GM20431 (cell line): ENCODE data around the gene AUP1.

ENCODE experiments used
- in situ Hi-C: fragments of 300-500 bp; cut with MseI, MboI; formaldehyde crosslinking; loops from one replicate; pipeline ENCODE4 v1.15.0; 2020; ENCODE audit warnings: low sequenced_read_pairs; ENCODE audit not compliant: unreplicated experiment

The AUP1 gene

DNA sequence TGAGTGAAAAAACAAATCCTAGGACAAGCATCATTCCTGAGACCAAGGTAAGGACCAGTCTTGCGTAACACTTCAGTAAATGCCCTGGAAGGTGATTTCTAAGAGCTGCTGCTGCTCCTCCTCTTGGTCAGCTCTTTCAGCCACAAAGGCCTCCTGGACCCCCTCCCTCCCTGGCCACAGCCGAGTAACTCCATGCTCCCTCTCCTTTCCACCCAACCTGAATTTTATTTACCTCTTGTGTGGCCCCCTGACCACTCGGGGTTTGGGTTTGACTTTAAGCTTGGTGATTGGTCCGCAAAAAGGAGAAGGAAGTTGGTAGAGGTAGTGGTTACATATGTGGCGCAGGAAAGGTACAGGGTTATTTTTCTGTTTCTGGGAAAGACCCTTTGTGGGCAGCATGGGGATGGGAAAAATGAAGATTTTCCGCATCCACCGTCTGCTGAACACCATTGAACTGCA, 9.4 kb upstream of the AUP1 start:
- in situ Hi-C loops: no loop called here

DNA sequence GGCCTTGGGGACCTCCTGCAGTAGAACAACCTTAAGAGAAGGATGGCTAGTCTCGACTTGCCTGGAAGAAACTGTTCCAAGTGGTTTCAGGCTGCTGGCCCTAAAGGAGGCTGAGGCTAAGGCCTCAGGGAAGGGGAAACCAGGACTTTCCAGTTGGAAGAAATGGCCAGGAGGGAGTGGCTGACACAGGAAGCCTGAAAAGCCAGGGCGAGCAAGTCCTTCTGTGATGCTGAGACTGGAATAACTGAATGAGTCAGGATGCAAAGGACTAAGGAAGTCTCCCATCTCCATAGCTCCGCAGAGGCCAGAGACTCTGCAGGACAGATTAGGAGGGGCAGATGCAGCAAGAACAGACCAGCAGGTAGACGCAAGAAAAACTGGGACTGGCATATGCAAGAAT, 7.6 kb upstream of the AUP1 start:
- in situ Hi-C loops: no loop called here

DNA sequence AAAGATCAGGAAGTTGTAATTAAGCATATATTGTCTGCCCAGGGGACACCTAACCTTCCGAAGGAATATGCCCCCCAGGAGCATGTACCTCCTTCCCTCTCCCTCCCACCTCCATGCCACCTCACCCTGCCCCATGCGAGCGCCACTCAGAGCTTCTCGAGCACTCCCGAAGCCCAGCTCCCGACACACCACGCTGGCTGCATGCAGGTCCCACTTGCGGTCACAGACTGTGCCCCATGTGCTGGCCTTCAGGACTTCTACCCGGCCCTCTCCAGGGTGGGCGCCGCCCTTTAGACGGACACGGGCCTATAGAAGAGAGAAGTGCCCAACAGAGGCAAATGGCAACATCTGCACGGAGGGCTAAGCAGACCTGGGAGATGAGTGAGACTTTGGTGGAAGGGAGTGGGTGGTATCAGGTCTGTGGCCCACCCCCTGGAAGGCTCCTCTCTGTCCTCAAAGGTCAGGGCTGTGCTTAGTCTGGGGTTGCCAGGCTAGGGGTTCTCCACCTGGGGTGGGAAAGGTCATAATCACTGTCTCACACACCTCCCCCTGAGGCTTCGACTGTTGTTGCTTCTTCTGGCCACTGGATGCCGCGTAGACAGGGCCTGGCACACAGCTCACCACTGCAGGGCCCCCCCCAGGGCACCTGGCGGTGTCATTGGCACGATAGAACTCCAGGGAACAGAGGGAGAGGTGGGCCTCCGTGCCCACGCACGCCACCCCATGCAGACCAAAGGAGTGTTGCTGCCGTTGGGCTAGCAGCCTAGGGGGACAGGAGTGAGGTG, 6.9 kb upstream of the AUP1 start:
- in situ Hi-C loops: no loop called here

DNA sequence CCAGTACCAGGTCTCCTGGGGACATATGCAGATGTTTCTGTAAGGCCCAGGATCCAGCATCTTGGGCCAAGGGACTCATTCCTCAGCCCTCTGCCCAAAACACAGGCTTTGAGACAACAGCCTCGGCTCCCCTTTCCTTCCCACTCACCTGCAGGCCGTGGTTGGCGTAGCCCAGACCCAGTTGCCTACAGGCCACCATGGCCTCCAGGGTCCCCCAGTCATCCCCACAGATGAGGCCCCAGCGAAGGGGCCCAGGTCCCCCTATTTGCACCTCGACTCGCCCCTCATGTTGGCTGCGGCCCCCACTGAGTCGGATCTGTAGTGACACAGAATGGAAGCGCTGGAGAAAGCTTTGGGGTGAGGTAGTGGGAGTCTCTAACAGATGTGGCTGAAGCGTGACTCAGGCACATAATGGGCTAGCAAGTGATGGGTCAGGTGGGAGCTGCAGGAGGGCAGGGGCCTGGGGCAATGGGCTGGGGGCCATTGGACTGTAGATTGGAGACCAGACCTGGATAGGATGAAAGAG, 6.0 kb upstream of the AUP1 start:
- in situ Hi-C loops: no loop called here

DNA sequence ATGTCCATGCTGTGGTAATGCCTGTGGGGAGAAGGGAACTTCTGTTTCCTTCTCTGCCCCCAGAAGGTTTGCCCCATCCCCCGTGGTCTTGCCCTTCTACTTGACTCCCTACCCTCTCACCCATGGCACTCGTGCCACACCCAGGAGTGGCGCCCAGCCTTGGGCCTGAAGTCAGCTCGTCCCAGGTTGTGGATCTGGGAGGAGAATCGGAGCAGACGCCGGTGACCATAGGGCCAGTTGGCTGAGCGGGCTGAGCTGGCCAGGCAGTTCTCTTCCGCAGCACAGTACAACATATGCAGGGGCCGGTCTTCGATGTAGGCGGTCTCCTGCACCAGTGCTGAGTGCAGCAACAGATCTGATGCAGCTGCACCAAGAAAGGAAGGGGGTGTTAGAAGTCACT, 4.9 kb upstream of the AUP1 start:
- in situ Hi-C loops: no loop called here

DNA sequence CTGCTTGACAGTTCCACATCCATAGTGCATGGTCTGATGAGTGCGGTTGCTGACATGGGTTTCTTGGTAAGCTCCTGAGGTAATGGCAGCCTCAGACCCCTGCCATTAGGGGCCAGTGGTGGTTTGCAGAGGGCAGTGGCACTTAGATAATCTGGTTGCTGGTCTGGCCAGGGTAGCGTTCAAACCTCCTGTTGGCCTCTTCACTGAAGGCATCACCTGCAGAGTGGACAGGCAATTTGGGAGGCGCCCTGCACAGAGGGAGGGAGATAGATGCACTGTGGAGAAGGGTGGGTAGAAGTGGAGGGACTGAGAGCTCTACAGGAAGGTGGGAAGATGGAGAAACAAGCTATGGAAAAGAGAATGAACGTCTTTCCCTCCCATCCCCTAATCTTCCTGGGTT, 4.0 kb upstream of the AUP1 start:
- in situ Hi-C loops: no loop called here

DNA sequence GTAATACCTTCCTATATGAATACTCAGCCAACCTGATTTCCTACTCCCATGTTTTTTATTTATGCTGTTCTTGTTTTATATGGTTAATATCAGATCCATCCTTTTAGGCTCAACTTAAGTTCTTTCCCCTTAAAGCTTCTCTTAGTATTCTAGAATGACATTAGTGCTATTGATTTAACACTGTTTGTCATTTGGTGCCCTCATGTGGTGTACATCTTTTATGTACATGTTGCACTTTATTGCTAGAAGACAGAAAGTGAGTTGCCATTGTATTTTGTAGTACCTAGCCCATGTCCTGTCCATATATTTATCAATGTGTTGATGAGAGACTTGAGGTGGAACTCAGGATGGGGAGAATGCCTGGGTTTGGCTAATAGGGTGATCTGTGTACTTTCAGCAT, 2.7 kb upstream of the AUP1 start:
- in situ Hi-C loops: no loop called here

DNA sequence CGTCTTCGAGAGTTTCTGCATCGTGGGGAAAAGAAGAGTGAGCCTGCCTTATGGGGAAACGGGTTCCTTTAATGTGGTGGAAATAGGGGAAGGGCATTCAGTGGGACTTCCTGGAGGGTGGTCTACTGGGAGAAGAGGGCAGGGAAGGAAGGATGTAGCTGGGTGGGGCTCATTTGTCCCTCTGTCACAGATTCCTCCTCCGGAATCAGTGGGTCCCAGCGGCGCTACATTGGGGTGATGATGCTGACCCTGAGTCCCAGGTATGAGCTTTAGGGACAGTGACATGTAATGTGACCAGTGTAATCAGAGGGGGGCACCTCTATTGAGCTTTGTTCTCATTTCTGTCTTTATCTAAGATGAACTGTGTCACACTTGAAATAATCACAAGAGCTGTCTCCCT, 2.2 kb upstream of the AUP1 start:
- in situ Hi-C loops: no loop called here

DNA sequence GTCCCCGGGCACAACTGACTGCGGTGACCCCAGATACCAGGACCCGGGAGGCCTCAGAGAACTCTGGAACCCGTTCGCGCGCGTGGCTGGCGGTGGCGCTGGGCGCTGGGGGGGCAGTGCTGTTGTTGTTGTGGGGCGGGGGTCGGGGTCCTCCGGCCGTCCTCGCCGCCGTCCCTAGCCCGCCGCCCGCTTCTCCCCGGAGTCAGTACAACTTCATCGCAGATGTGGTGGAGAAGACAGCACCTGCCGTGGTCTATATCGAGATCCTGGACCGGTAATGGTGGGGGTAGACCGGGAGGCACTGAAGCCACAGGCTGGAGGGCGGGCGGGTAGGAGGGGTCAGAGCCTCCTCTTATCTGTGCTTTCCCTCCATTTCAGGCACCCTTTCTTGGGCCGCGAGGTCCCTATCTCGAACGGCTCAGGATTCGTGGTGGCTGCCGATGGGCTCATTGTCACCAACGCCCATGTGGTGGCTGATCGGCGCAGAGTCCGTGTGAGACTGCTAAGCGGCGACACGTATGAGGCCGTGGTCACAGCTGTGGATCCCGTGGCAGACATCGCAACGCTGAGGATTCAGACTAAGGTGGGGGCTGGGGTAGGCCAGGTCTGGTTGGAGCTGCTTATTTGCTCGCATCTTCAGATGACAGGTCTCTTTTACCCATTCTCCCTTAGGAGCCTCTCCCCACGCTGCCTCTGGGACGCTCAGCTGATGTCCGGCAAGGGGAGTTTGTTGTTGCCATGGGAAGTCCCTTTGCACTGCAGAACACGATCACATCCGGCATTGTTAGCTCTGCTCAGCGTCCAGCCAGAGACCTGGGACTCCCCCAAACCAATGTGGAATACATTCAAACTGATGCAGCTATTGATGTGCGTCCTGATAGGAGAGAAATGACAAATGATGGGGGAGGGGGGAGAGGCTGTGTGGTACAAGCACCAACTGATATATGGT, 1.0 kb upstream of the AUP1 start:
- in situ Hi-C loops: no loop called here

DNA sequence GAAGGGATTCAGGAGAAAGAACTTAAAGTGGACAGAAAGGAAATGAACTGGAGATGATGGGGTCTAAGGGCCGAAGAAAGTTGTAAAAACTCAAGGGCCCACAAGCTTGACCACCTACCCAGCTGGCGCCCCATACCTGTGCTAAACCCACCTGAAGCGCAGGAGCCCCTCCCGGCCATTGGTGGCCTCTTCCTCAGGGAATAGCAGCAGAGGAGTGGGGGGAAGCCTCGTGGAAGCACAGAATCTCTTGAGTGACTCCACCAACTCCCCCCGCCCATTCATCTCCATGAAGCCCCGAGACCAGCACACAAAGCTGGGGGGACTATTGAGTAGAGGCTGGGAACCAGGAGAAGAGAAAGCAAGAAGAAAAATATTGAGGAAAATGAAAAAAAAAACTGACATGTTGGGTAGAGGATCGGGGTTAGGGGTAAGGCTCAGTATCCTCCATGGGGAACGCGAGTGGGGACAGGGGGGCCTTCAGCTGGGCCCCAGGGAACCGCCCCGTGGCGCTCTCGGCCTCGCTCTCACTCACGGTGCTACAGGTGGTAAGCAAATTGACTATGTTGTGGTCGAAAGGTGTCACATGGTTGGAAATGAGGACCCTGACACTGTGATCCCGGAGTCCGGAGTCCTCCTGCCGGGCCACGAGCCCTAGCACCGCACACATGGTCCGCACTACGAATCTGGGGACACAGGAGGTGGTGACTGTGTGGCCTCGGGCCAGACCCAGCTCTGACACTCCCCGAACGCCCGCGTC, 728 bp downstream of the AUP1 start:
- in situ Hi-C loops: no loop called here

DNA sequence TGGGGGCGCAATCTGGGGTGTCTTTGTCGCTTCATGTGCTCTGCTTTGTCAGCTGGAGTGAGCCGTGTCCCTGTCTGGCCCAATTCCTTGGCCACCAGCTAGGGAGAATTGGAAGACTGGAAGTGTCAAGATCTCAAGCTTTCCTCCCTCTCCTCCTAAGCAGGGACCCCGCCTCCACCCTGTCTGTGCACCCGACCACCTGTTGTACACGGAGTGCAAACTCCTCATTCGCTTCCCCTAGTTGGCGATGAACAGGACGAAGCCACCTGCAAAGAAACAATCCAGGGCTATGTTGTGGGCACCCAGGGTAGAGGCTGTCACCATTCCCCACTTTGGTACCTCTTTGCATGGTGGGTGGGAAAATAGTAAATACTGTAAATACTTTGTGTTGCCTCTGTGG, 1.8 kb downstream of the AUP1 start:
- in situ Hi-C loops: no loop called here

DNA sequence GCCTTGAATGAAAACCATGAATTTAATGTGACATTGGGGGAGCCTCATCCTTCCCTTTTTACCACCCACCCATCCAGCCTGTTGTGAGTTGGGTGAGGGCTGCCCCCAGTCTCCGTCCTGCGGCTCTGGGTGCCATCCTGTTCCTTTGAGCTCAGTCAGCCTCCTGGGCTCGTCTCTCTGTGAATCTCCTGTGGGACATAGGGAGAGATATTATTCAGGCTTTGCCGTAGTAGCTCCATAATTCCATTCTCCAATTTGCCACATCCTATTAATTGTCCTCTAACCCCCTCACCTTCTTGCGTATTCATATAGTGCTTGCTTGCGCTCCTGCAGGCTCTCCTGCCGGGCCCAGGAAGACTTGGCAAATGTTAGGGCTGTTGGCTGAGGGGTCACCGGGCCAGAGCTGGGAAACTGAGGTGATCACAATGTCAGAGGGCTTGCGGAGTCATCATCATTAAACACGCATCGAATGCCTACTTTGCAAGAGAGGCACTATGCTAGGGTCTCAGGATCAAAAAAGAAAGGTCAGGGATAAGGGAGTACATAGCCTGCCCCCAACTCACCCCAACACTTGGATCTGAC, 2.8 kb downstream of the AUP1 start:
- in situ Hi-C loops: no loop called here

DNA sequence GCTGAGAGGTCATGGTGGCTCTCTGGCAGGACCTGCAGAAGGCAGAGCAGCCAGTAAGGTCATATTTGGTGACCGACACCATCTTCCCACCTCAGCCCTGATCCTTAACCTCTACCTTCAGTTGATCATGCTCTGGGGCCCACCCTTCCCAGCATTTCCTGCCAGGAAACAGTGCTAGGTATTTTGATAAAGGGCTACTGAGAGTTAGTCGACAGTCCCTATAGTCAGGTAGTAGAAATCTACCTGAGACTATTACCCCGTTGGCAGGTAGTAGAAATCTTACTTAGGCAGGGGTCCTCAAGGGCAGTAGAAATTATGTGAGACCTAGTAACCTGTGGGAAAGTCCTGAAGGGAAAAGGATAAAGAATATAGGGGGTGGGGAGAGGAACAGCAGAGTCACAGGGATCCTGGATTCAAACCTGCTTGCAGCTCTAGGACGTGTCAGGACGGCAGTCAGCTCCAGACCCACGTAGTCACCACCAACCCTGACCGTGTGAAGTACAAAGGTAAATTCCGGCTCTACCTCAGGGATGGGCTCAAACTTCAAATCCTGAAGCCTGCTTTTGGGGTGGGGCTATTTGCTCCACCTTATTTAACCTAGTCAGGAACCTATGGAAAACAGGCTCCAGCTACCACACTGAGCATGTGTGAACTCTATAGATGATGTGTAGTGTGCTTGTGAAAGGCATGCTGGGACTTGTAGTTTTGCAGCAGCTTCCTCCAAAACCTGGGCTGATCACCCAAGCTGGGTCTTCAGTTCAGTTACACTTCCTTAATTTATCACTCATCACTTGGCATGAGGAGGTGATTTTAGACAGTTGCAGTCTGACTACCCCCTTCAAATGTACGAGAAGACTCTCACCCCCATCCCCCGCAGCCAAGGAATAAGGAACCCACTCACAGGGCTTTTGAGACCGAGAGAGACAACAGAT, 3.5 kb downstream of the AUP1 start, which contains the start of gene DQX1:
Gene DQX1, minus strand, starts transcription at position 515 of the 932 bp plus-strand sequence. Its CDS starts 502 bp downstream, at position 13.
- in situ Hi-C loops: no loop called here

DNA sequence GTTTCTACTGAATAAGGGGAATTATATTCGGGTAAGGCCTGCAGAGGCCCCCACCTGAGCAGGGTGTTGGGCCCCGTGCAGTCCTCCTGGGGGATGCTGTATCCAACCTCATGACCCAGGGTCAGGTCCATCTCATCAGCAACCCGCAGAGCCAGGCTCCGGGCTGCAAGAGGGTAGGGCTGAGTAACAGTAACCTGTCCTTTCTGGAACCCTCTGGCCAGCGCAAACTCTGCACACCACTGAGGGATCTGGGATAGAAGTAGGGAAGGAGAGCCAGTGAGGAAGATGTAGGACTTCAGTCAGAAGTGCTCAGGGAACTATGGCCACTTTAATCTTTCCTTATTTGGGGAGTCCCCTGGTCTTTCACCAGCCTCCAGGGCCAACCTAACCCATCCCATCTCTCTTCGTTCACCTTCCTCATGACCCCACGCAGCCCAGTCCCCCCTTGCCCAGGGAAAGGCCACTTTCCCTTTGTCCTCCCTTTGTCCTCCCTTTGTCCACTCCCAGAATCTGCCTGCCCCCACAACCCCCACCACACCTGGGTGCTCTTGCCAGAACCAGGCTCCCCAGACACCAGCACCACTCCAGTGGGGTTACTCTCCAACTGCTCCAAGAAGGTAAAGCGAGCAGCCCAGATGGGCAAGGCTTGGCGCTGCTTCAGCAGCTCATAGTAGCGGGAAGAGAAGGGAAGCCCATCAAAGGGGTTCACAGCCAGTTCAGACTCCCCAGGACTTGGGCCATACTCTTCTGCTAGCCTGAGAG, 4.4 kb downstream of the AUP1 start:
- in situ Hi-C loops: no loop called here

DNA sequence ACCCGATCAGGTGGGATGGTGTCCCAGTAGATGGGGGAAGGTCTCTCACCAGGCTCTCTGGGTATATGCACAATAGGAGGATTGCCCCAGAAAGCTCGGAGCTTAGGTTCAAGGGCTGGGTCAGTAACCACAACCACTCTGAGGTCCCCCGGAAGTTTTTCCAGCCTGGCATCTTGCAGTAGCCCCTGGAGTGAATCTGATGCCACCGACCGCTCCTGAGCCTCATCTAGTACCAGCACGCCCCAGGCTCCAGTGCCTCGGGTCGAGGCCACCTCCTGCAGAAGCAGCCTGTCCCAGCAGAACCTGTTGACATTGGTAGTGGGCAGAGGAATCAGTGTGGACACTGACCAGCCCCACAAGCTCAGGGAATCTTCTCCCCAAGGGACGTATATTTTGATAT, 5.5 kb downstream of the AUP1 start:
- in situ Hi-C loops: no loop called here

DNA sequence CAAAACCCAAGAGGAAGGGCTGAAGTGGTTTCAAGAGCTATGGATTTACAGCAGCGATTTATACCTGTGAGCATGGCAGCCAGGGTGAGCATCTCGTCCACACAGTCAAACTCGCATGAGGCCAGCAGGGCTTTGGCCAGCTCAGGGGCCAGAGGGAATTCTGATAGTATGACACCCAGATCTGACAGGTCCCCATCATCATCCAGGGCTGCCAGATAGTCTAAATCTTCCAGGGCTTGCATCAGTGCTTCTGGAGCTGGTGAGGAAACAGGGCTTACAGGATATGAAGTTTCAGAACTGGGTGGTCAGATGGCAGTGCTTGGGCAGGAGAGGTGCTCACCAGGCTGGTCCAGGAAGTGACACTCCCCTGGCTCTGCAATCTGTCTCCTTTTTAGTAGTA, 7.0 kb downstream of the AUP1 start:
- in situ Hi-C loops: no loop called here

DNA sequence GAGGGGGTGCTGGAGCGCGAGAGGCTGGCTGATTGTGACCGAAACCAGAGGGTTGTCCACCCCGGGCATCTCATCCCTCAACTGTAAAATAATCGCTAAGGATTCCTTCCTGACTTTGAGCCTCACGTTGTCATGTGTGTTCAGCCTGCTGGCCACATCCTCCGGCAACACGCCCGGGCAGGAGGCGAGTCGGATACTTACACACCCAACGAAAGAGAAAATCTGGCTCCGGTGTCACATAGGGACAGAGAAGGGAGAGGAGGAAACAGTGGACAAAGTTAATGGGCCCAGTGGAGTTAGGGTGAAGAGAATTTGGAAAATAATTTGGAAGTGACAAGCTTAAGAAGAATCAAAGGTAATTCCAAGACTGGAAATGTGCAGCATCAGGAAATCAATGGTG, 12.9 kb downstream of the AUP1 start:
- in situ Hi-C loops: no loop called here

DNA sequence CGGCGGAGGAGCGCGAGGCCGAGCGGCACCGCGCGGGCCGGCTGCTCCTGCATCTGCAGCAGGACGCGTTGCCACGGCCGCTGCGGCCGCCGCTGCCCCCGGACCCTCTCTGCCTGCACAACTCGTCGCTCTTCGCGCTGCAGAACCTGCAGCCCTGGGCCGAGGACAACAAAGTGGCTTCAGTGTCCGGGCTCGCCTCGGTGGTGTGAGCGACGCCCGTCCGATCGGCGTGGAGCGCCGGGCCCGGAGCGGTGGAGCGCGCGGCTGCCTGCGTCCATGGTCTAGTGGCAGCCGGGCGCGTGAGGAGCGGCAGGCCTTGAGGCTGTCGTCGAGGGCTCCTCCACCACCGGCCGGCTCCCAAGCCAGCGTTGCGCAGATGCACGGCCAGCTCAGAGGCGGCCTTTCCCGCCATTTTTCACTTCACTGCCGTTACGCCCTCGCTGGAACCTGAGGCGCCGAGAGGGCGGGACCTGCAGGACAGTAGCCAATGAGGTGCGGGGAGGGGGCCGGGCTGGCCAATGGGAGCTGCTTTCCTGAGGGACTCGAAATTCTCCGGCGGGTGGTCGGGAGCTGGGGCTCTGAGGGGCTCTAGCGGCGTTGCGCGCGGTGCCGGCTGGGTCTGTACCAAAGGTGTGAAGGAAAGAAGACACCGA, 13.4 kb downstream of the AUP1 start:
- in situ Hi-C loops: no loop called here
